HepG2 (cell line): ENCODE data around the gene MCRS1. TPM values are rescaled to one million over a fixed set of nuclear protein-coding genes. Genes with fewer than 3 reads are reported as not detected.

Source experiments
- ATRX ChIP-seq: sonication (generic); formaldehyde crosslinking; IDR thresholded peaks from 2 replicates; pipeline ENCODE4 v1.4.0; 2020; ENCODE audit warnings: missing genetic modification reagents, borderline replicate concordance
- BCL6 ChIP-seq: IDR thresholded peaks from 2 replicates; pipeline ENCODE4 v1.6.1; 2016; ENCODE audit warnings: missing genetic modification reagents, missing compliant biosample characterization
- CBFB ChIP-seq: sonication (generic); formaldehyde crosslinking; IDR thresholded peaks from 2 replicates; pipeline ENCODE4 v1.4.0; 2020; ENCODE audit warnings: missing genetic modification reagents
- CC2D1A ChIP-seq: sonication (generic); formaldehyde crosslinking; IDR thresholded peaks from 2 replicates; pipeline ENCODE4 v1.8.1; 2023; ENCODE audit warnings: mild to moderate bottlenecking, missing genetic modification reagents
- CREM ChIP-seq, 2 experiments: sonication (generic) in 1 of 2; formaldehyde crosslinking in 1 of 2; IDR thresholded peaks; 2 replicates each; pipeline versions ENCODE4 v1.4.0 to v1.6.1; 2016 to 2020; ENCODE audit warnings: antibody characterized with exemption in 1 of 2, mild to moderate bottlenecking in 1 of 2, missing genetic modification reagents in 1 of 2
- HDAC1 ChIP-seq: sonication (generic); formaldehyde crosslinking; IDR thresholded peaks from 2 replicates; pipeline ENCODE4 v1.5.1; 2020; ENCODE audit warnings: mild to moderate bottlenecking, missing genetic modification reagents
- HES4 ChIP-seq: sonication (generic); formaldehyde crosslinking; IDR thresholded peaks from 2 replicates; pipeline ENCODE4 v1.9.0; 2021; ENCODE audit warnings: mild to moderate bottlenecking, missing genetic modification reagents, borderline replicate concordance
- HOXA5 ChIP-seq: sonication (generic); formaldehyde crosslinking; IDR thresholded peaks from 2 replicates; pipeline ENCODE4 v1.4.0; 2020; ENCODE audit warnings: missing genetic modification reagents
- KLF15 ChIP-seq: sonication (generic); formaldehyde crosslinking; IDR thresholded peaks from 2 replicates; pipeline ENCODE4 v1.8.1; 2023; ENCODE audit warnings: borderline replicate concordance, mild to moderate bottlenecking, inconsistent platforms, missing genetic modification reagents, mixed read lengths
- KLF9 ChIP-seq: IDR thresholded peaks from 2 replicates; pipeline ENCODE4 v1.6.1; 2016; ENCODE audit warnings: low read depth
- LCORL ChIP-seq, 2 experiments: fragments of 450-650 bp in 1 of 2; sonication (generic) in 1 of 2; formaldehyde crosslinking in 1 of 2; IDR thresholded peaks; 2 replicates each; pipeline versions ENCODE4 v1.5.0 to v1.6.1; 2017 to 2020; ENCODE audit warnings: antibody characterized with exemption in 1 of 2, missing genetic modification reagents in 1 of 2
- RELA ChIP-seq: sonication (generic); formaldehyde crosslinking; IDR thresholded peaks from 2 replicates; pipeline ENCODE4 v1.4.0; 2020; ENCODE audit warnings: missing genetic modification reagents
- ZFAT ChIP-seq: sonication (generic); formaldehyde crosslinking; conservative IDR thresholded peaks from 2 replicates; pipeline ENCODE4 v1.8.1; 2023; ENCODE audit warnings: missing genetic modification reagents, inconsistent platforms
- ZNF180 ChIP-seq: sonication (generic); formaldehyde crosslinking; IDR thresholded peaks from 2 replicates; pipeline ENCODE4 v1.4.0; 2020; ENCODE audit warnings: low read depth, missing genetic modification reagents, borderline replicate concordance
- ZNF253 ChIP-seq: sonication (generic); formaldehyde crosslinking; IDR thresholded peaks from 2 replicates; pipeline ENCODE4 v1.8.0; 2022; ENCODE audit warnings: mild to moderate bottlenecking, missing genetic modification reagents, borderline replicate concordance
- ZNF749 ChIP-seq: sonication (generic); formaldehyde crosslinking; IDR thresholded peaks from 2 replicates; pipeline ENCODE4 v1.8.0; 2022; ENCODE audit warnings: mild to moderate bottlenecking, missing genetic modification reagents, moderate library complexity, borderline replicate concordance
- ZNF773 ChIP-seq: sonication (generic); formaldehyde crosslinking; IDR thresholded peaks from 2 replicates; pipeline ENCODE4 v1.4.0; 2020; ENCODE audit warnings: missing genetic modification reagents, borderline replicate concordance
- ZNF841 ChIP-seq: sonication (generic); formaldehyde crosslinking; IDR thresholded peaks from 2 replicates; pipeline ENCODE4 v1.8.1; 2023; ENCODE audit warnings: missing genetic modification reagents, borderline replicate concordance
- polyA plus RNA-seq, 8 experiments: library from polyadenylated mRNA; depleted of rRNA in 3 of 8; stranded (reverse) in 7 of 8; unstranded in 1 of 8; fragments of >200 nt; fragmentation: Illumina TruSeq in 4 of 8; extraction: Trizol in 4 of 8; gene quantifications; 2 replicates each; pipeline versions ENCODE4 v1.2.1 to v1.2.3, GENCODE V29; 2011 to 2016; ENCODE audit warnings: low read depth in 4 of 8, missing spikeins in 1 of 8, mixed read lengths in 1 of 8; ENCODE audit not compliant: insufficient read depth in 1 of 8
- total RNA-seq, 5 experiments: library from RNA; depleted of rRNA; stranded (reverse); fragments of >200 nt; fragmentation: Illumina TruSeq; extraction: Trizol; gene quantifications; 2 replicates each; pipeline ENCODE4 v1.2.3, GENCODE V29; 2016; ENCODE audit warnings: low read depth in 1 of 5
- TF ChIP-seq, protein P1 (sequence below): IDR thresholded peaks from 2 replicates; pipeline ENCODE4 v1.6.1; 2012; ENCODE audit warnings: low read length, improper control_type of control experiment
- TF ChIP-seq, protein P2 (sequence below): sonication (generic); formaldehyde crosslinking; IDR thresholded peaks from 2 replicates; pipeline ENCODE4 v1.4.0; 2020; ENCODE audit warnings: mild to moderate bottlenecking, missing genetic modification reagents
- TF ChIP-seq, protein P3 (sequence below): IDR thresholded peaks from 2 replicates; pipeline ENCODE4 v1.6.1; 2016; ENCODE audit warnings: low read depth, control low read depth
- TF ChIP-seq, protein P4 (sequence below): sonication (generic); formaldehyde crosslinking; IDR thresholded peaks from 2 replicates; pipeline ENCODE4 v1.8.0; 2022; ENCODE audit warnings: missing genetic modification reagents, low read depth, mild to moderate bottlenecking, borderline replicate concordance
- TF ChIP-seq, protein P5 (sequence below): sonication (generic); formaldehyde crosslinking; IDR thresholded peaks from 2 replicates; pipeline ENCODE4 v1.5.1; 2020; ENCODE audit warnings: missing genetic modification reagents, mild to moderate bottlenecking, borderline replicate concordance

Gene MCRS1
- total and polyA plus RNA-seq, 2 of the 13 experiments (the other 11 are each of a cell fraction or from before 2014, with no cell fraction given) = 51.0 to 66.3 TPM

DNA sequence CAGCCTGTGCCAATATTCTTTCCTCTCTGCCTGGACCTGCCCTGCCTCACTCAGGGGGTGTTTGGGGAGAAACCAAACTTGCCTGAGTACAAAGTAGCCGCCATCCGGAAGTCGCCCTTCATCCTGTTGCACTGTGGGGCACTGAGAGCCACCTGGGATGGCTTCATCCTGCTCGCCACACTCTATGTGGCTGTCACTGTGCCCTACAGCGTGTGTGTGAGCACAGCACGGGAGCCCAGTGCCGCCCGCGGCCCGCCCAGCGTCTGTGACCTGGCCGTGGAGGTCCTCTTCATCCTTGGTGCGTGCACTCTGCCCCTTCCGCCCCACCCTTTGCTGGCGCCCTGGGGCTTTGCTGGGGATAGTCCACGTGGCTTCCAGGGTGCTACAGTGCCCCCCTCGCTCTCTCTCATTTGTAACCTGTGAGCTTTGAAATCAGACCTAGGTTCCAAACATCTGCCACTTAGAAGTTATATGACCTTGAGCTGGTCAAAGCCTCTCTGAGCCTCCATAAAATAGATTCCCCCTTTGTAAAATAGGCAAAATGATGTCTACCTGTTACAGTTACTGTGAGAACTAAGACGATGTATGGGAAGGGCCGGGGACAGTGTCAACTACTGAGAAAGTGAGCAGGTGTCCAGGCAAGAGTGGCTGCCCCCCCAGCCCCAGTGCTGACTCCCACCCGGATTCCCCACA lies 24.6 kb downstream of the MCRS1 start (continued):
- TF ChIP-seq, protein P1, sequence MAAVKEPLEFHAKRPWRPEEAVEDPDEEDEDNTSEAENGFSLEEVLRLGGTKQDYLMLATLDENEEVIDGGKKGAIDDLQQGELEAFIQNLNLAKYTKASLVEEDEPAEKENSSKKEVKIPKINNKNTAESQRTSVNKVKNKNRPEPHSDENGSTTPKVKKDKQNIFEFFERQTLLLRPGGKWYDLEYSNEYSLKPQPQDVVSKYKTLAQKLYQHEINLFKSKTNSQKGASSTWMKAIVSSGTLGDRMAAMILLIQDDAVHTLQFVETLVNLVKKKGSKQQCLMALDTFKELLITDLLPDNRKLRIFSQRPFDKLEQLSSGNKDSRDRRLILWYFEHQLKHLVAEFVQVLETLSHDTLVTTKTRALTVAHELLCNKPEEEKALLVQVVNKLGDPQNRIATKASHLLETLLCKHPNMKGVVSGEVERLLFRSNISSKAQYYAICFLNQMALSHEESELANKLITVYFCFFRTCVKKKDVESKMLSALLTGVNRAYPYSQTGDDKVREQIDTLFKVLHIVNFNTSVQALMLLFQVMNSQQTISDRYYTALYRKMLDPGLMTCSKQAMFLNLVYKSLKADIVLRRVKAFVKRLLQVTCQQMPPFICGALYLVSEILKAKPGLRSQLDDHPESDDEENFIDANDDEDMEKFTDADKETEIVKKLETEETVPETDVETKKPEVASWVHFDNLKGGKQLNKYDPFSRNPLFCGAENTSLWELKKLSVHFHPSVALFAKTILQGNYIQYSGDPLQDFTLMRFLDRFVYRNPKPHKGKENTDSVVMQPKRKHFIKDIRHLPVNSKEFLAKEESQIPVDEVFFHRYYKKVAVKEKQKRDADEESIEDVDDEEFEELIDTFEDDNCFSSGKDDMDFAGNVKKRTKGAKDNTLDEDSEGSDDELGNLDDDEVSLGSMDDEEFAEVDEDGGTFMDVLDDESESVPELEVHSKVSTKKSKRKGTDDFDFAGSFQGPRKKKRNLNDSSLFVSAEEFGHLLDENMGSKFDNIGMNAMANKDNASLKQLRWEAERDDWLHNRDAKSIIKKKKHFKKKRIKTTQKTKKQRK = no peak
- TF ChIP-seq CREM (IDR thresholded peaks at IDR 0.05) (no peak), CREM (CRISPR knock-in tag; IDR thresholded peaks at IDR 0.05) (no peak), HES4 (no peak), HOXA5 (CRISPR knock-in tag) (no peak), CC2D1A (CRISPR knock-in tag) (no peak), CBFB (CRISPR knock-in tag) (no peak), BCL6 (CRISPR knock-in tag) (0 out of 2 replicates have a peak, but pooled peaks have one; percentile 10), LCORL (IDR thresholded peaks at IDR 0.05) (no peak), LCORL (CRISPR knock-in tag; IDR thresholded peaks at IDR 0.05) (0 out of 2 replicates have a peak, but pooled peaks have one; percentile 56), RELA (no peak), ZFAT (CRISPR knock-in tag) (no peak), KLF15 (no peak), HDAC1 (no peak; the same call in 1 of the 2 replicates), ZNF841 (CRISPR knock-in tag) (no peak), KLF9 (CRISPR knock-in tag) (no peak), ZNF180 (CRISPR knock-in tag) (no peak), ZNF749 (no peak), ATRX (CRISPR knock-in tag) (no peak), ZNF773 (no peak), ZNF253 (CRISPR knock-in tag) (no peak)
- TF ChIP-seq, protein P2, sequence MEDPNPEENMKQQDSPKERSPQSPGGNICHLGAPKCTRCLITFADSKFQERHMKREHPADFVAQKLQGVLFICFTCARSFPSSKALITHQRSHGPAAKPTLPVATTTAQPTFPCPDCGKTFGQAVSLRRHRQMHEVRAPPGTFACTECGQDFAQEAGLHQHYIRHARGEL = no peak
- TF ChIP-seq, protein P3, sequence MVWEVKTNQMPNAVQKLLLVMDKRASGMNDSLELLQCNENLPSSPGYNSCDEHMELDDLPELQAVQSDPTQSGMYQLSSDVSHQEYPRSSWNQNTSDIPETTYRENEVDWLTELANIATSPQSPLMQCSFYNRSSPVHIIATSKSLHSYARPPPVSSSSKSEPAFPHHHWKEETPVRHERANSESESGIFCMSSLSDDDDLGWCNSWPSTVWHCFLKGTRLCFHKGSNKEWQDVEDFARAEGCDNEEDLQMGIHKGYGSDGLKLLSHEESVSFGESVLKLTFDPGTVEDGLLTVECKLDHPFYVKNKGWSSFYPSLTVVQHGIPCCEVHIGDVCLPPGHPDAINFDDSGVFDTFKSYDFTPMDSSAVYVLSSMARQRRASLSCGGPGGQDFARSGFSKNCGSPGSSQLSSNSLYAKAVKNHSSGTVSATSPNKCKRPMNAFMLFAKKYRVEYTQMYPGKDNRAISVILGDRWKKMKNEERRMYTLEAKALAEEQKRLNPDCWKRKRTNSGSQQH = no peak
- TF ChIP-seq, protein P4, sequence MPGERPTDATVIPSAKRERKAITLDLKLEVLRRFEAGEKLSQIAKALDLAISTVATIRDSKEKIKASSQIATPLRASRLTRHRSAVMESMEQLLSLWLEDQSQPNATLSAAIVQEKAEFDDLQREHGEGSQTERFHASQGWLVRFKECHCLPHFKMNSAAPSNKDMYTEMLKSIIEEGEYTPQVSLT (CRISPR knock-in tag) = no peak
- TF ChIP-seq, protein P5, sequence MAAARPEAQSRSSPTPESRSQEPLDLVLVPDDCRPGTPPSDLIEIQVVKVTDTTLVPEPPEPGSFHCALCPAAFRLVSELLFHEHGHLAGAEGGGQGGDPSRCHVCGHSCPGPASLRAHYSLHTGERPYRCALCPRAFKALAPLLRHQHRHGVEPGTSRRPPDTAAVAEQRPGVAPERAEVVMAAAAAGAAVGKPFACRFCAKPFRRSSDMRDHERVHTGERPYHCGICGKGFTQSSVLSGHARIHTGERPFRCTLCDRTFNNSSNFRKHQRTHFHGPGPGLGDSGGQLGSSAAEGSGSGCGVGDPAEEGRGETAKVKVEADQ (CRISPR knock-in tag) = no peak
